ENCODE results near the gene PLXNC1. TPM values are rescaled to one million over a fixed set of nuclear protein-coding genes. Genes with fewer than 3 reads are reported as not detected.

The PLXNC1 gene
- total RNA-seq, 1 experiment from 2014 or later, result 0.05 TPM

DNA sequence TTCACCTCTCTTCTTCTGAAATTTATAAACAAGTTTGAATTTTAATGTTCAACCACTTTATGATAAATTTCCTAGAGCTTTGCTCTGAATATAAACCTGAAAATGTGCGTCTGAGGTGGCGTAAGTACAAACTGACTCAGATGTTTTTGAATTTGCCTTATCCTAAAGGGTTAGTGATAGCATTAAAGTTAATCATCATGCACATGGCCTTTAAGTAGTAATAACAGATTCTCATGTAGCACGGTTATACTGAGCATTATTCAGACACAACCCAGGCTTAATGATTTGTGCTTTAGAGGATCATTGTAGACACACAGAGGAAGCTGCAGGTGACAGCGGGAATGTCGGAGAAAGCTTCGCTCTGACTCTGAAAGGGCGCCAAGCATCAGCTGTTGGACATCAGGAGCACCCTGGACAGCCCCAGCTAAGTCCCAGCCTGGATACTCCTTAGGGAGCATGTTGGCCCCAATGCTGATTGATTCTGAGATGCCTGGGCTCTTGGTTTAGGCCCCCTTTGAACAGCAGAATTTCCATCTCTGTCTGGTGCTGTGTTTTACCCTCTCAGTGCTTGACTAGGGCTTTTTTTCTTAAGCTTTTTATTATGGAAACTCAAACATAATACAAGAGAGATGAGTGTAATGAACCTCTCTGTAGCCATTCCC is 91.1 kb downstream of the PLXNC1 start:
- no peak for DNase-seq (ENCODE audit: low spot score)

DNA sequence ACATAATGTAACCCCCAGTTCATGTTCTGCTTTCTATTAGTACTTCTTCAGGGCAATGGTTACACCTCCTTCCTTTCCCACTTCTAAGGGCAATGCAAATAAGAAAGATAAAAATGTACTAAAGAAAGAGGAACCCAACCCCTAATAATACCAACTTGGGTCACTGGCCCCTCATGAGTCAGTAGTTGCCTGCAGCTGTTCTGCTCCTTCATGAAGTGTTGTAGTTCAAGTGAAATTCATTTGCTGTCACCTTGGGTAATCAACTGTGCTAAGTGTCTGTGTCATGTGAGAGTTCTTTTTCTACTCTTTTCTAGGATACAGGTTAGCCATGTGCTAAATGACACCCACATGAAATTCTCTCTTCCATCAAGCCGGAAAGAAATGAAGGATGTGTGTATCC is 91.8 kb downstream of the PLXNC1 start:
- DNase-seq (ENCODE audit: low spot score), result no peak

DNA sequence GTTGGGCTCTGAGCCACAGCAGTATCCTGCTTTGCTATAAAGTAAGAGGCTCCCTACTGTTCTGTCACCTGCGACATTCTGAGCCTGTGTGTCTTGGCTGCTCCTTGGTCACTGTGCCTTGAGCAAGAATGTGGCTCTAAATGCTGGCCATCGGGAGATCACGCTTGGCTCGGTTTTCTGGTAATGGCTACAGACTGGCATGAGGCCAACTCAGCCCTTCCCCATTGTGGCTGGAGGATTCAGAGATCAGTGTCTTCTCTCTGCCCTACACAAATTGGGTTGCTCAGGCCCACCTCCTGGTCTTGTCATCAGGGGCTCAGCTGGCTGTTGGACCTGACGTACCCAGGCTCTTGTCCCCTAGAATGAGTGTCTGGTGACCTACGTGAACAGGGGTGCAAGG is 94.5 kb downstream of the PLXNC1 start:
- DNase-seq (ENCODE audit: low spot score), result no peak

GRCh38 chr12:94244165-94245133 is 96.1 kb downstream of the PLXNC1 start:
- no peak for DNase-seq (ENCODE audit: low spot score)

- DNase-seq (ENCODE audit: low spot score), result no peak
Measured at GRCh38 chr12:94245631-94246383, 97.4 kb downstream of the PLXNC1 start.

DNA sequence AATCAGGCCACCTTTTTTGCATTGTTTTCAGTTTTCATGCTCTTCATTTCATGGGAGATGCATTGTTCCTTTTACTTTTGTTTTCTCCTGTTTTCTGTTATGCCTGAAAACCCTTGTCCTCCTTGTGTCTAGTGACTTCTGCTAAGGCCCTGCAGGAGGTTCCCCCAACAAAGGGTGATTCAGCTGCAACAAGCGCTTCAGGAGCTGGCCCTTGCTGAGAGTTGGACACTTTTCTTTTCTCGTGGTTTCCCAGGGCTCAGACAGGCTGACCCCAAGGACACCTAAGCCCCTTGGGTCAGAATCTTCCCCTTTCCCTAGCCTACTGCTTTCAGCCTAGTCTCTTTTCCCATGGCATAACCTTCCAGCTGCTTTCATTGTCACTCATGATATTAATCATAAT is 98.9 kb downstream of the PLXNC1 start:
- no peak for DNase-seq (ENCODE audit: low spot score)

DNA sequence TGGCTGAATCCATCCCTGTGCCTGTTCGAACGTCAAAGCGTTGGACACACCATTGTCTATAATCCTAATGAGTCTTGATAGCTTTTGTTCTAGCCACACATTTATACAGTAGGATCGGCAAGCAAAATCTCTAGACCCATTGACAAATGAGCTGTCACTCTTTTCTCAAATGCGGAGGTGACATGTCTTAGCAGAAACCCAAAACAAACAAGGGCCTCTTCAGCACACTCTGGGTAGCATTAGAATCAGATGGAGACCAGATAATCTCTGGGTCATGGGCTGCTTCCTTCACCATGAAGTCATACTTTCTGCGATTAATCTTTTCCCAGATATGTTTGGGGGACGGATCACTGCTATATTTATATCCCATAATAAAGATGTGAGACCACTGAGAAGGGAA is 100.2 kb downstream of the PLXNC1 start:
- DNase-seq (ENCODE audit: low spot score), result no peak

GRCh38 chr12:94250130-94250529 is 101.8 kb downstream of the PLXNC1 start:
- DNase-seq (ENCODE audit: low spot score), result no peak

GRCh38 chr12:94254270-94254669 is 105.9 kb downstream of the PLXNC1 start:
- DNase-seq (ENCODE audit: low spot score), result no peak

GRCh38 chr12:94255006-94255405 is 106.6 kb downstream of the PLXNC1 start:
- no peak for DNase-seq (ENCODE audit: low spot score)

DNA sequence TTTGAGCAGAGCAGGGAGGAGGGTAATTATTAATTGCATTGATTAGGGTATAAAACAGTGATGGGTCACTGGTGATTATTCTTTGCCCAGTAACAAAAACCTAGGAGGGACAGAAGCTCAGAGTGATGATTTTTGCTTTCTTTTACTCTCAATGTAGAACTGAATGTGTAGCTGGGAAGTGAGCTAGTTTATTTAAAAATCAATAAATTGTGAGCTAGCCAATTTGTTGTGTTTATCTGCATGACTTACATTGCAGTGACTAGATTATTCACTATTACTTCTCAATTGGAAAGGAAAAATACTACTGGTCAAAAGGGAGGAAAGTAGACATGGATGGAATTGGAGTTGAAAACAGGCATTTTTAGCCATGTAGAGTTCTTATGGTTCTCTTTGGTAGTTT is 107.1 kb downstream of the PLXNC1 start:
- DNase-seq (ENCODE audit: low spot score), result no peak

DNA sequence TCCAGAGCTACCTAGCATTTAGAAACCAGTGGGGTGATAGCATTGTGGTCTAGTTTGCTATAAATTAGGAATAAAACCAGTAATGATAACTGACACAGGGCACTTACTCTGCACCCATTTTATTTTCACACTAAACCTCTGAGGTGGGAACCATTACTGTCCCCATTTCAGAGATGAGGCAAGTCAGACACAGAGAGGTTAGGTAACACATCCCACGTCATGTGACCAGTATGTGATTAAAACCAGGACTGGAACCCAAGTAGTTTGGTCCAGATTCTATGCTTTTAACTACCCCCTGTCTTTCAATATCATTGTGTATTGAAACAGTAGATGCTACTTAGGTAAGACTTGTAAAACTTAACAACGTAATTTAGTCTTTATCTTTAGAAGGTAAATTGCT is 110.2 kb downstream of the PLXNC1 start:
- no peak for DNase-seq (ENCODE audit: low spot score)

DNA sequence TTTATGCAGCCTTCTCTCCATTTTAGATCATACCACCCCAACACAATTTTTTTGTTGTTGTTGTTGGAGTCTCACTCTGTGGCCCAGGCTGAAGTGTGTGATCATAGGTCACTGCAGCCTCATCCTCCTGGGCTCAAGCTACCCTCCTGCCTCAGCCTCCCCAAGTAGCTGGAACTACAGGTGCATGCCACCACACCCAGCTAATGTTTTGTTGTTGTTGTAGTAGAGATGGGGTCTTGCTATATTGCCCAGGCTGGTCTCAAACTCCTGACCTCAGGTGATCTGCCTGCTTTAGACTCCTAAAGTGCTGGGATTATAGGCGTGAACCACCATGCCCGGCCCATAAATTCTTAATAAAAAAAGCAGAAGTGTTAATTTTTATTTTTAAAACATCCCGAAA is 111.6 kb downstream of the PLXNC1 start:
- no peak for DNase-seq (ENCODE audit: low spot score)

GRCh38 chr12:94260717-94261116 is 112.3 kb downstream of the PLXNC1 start:
- no peak for DNase-seq (ENCODE audit: low spot score)

- no peak for DNase-seq (ENCODE audit: low spot score)
Measured at GRCh38 chr12:94261119-94261518, 112.7 kb downstream of the PLXNC1 start.

DNA sequence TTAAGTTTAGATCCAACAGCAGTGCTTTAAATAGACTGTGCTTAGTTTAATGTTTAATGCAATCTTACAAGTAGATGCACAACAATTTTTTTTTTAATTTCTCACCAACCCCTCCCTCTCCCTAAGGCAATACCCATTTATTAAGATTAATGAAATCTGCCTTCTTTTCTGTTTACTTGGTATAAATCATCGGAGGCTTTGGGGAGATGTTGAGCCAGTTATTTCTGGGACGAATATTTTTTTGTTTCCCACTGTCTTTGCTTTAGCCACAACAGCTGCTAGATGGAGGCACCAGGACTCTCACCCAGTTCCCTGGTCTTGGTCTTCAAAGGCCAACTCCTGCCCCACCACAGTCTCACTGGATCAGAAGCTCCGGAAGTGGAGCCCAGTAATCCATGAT is 113.4 kb downstream of the PLXNC1 start:
- DNase-seq (ENCODE audit: low spot score), result no peak

DNA sequence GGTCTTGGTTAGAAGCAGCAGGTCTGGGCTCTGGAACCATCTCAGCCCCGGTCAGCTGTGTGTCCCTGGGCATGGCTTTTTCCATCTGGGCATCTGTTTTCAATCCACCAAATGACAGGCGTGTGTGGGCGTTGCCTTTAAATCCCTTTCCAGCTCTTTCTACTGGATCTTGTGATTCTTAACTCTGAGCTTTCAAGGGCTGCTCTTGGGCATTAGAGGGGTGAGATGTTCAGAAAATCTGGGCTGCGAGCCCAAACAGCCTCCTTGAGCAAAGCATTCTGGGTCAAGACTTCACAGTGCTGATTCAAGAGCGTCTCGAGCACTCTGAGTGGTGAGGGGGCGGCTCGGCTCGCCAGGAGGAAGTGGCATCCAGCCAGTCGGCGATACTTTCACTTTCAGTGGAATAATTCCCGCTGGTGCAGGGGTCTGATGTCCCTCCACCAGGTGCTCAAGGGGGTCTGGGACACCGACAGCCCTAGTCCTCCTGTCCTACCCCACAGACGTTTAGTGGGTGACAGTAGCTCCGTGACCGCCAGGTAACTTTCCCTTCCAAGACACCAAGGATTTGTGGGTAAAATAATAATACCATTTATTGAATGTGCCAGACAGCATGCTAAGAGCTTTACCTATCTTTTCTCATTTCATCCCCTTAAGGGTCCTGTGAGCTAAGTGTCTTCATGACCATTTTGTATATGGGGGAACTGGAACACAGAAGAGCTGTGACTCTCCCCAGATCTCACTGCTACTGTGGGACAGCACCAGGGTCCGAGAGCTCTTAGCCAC is 114.0 kb downstream of the PLXNC1 start:
- DNase-seq (ENCODE audit: low spot score), result peak; percentile 38

DNA sequence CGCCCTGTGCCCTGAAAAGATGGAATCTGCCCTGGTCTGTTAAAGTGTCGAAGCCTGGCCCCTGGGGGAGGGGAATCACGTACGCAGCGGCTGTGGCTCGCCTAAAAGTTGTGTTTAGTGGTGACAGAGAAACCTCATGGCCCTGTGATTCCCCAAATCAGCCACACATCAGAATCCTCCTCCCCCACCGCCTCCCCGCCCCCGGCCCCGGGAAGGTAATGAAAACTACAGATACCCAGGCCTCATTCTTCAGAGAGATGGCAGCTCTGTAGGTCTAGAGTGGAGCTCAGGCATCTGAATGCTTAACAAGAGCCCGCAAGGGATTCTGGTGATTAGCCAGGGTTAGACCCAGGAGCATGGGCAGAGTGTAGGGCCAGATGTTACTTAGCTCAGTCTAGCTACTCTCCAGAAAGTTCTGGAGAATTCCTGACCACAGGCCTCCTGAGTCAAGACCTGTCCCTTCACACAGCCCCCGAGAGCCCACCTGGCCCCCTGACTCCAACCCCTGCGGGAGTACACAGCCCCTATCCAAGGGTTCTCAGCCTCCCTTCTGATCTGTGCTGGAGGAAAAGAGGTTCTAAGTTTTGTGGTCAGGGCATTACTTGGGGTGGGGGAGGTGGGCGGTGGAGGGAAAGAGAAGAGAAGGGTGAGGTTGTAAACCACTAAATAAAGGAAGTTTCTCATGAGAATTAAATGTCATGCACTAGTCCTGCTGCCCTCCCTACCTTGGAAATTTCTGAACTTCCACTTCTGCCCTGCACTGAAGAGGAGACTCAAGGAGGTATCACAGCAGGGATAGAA is 114.8 kb downstream of the PLXNC1 start:
- DNase-seq (ENCODE audit: low spot score), result no peak

DNA sequence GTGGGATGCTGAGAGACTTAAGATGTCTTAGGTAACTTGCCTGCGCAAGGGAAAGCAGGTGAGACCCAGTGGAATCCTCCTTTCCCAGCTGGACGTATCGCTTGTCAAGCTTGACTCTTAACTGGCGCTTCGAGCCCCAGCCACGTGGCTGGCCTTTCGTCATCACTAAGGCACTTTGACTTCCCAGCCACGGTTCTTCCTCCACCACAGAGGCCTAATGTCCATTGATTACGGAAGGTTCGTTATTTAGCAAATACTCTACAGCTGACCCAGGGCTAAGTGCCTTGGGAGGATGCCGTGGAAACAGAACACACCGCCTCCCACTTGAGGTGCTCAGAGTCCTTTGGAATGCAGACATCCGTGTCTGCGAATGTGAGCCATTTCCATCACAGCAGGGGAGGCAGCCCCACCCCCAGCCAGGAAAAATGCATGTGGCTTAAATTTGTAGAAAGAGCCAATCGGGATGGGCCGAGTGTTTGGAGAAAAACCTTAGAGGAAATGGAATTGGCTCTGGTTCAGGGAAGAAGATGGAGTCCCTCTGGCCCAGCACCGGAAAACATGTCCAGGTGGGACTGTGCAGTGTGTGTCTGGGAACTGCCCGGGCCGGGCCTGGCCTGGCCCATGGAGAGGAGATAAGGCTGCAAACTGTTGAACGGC is 115.7 kb downstream of the PLXNC1 start:
- no peak for DNase-seq (ENCODE audit: low spot score)
